K562 (cell line): ENCODE results near the gene CLUH. TPM values are rescaled to one million over a fixed set of nuclear protein-coding genes. Genes with fewer than 3 reads are reported as not detected.

ENCODE experiments used
- ATAC-seq: fragments of 200-7000 bp; cut with Tn5 transposase; 3 replicates; pipeline ENCODE4 v1.9.1; 2020; ENCODE audit warnings: moderate library complexity
- BruUV-seq: library from RNA; stranded (reverse); fragments of 400-500 nt; replicated peaks from 2 replicates; lab custom pipeline; 2021; lab: Mats Ljungman, UMichigan
- CTCF ChIA-PET: fragments of 300-600 bp; formaldehyde crosslinking; extraction: SDS; loops from one replicate; lab custom pipeline; 2021; ENCODE audit warnings: low intra/inter-chr PET ratio; lab: Yijun Ruan, JAX
- POLR2A ChIA-PET: fragments of 300-600, 350-650 bp; sonication (Branson Sonifier 250); formaldehyde crosslinking; extraction: SDS; loops from one replicate; lab custom pipeline; 2021; ENCODE audit warnings: antibody characterized with exemption, inconsistent platforms; lab: Yijun Ruan, JAX
- DNase-seq, 4 experiments: peaks; one replicate each; pipeline versions ENCODE4 v3.0.0 to v3.0.0-alpha.2; 2011 to 2018; ENCODE audit warnings: low spot score in 3 of 4, mixed read lengths in 3 of 4; ENCODE audit errors: extremely low read depth in 1 of 4
- FAIRE-seq: peaks from 2 replicates; lab custom pipeline; 2011; peaks lifted over from hg19 to GRCh38; lab: Jason Lieb, UNC
- H2AFZ ChIP-seq: 2 replicates; pipeline ENCODE4 v1.6.0; 2011; ENCODE audit warnings: low read depth, low read length, control low read depth, inconsistent platforms
- H3K27ac ChIP-seq: fragments of 200-600 bp; 3 replicates; pipeline ENCODE4 v1.8.0; 2011; ENCODE audit warnings: low read depth, mild to moderate bottlenecking, control low read depth, inconsistent platforms, low read length, moderate library complexity, mixed read lengths; ENCODE audit errors: extremely low read depth
- H3K27me3 ChIP-seq, 2 experiments: fragments of 300-600 bp in 1 of 2; 2 replicates in 1 of 2; 3 replicates in 1 of 2; pipeline versions ENCODE4 v1.6.0 to v1.8.0; 2011; ENCODE audit warnings: inconsistent platforms in 2 of 2, low read length in 2 of 2, mild to moderate bottlenecking in 1 of 2, mixed read lengths in 1 of 2, moderate library complexity in 1 of 2; ENCODE audit not compliant: control insufficient read depth in 2 of 2, insufficient read depth in 2 of 2
- H3K36me3 ChIP-seq: fragments of 300-600 bp; 3 replicates; pipeline ENCODE4 v1.8.0; 2011; ENCODE audit warnings: mild to moderate bottlenecking, low read length, inconsistent platforms; ENCODE audit not compliant: control insufficient read depth, insufficient read depth
- H3K4me1 ChIP-seq, 2 experiments: fragments of 200-600 bp in 1 of 2; replicated peaks in 1 of 2; 2 replicates in 1 of 2; 3 replicates in 1 of 2; pipeline versions ENCODE4 v1.5.1 to v1.8.0; 2011; ENCODE audit warnings: inconsistent platforms in 2 of 2, low read length in 2 of 2, mild to moderate bottlenecking in 1 of 2, mixed read lengths in 1 of 2, moderate library complexity in 1 of 2; ENCODE audit not compliant: control insufficient read depth in 2 of 2, insufficient read depth in 2 of 2
- H3K4me2 ChIP-seq: 2 replicates; pipeline ENCODE4 v1.6.1; 2011; ENCODE audit warnings: low read length, control low read depth, inconsistent platforms, mixed read lengths; ENCODE audit not compliant: insufficient read depth
- H3K4me3 ChIP-seq: fragments of 200-600 bp; sonication (generic), shearing (Covaris generic); 2 replicates; pipeline ENCODE4 v1.5.1; 2016; ENCODE audit warnings: control low read depth, inconsistent platforms
- H3K79me2 ChIP-seq: fragments of 200-600 bp; 3 replicates; pipeline ENCODE4 v1.8.0; 2011; ENCODE audit warnings: low read length, inconsistent platforms; ENCODE audit not compliant: control insufficient read depth, insufficient read depth
- H3K9ac ChIP-seq, 2 experiments: 2 replicates each; pipeline versions ENCODE4 v1.6.0 to v1.6.1; 2011; ENCODE audit warnings: low read depth in 2 of 2, low read length in 2 of 2, control low read depth in 1 of 2, inconsistent platforms in 1 of 2, mild to moderate bottlenecking in 1 of 2, mixed read lengths in 1 of 2; ENCODE audit not compliant: insufficient read depth in 1 of 2
- H3K9me1 ChIP-seq: one replicate; pipeline ENCODE4 v1.6.0; 2011; ENCODE audit warnings: inconsistent platforms, mild to moderate bottlenecking, low read length, moderate library complexity; ENCODE audit not compliant: control insufficient read depth, insufficient read depth
- H3K9me3 ChIP-seq: replicated peaks from 2 replicates; pipeline ENCODE4 v1.5.1; 2011; ENCODE audit warnings: low read depth, low read length, inconsistent platforms; ENCODE audit not compliant: control insufficient read depth, insufficient read depth
- H4K20me1 ChIP-seq: replicated peaks from 2 replicates; pipeline ENCODE4 v1.6.1; 2011; ENCODE audit warnings: low read length, inconsistent platforms, mixed read lengths; ENCODE audit not compliant: control insufficient read depth, insufficient read depth
- CBX5 ChIP-seq: IDR thresholded peaks from 2 replicates; pipeline ENCODE4 v1.6.1; 2014; ENCODE audit warnings: low read depth, borderline replicate concordance
- FOS ChIP-seq: IDR thresholded peaks from 3 replicates; pipeline ENCODE4 v1.6.1; 2011; ENCODE audit not compliant: insufficient read length; ENCODE audit errors: extremely low read depth
- NFRKB ChIP-seq: fragments of 450-650 bp; IDR thresholded peaks from 2 replicates; pipeline ENCODE4 v1.6.1; 2016; ENCODE audit warnings: low read depth
- NFXL1 ChIP-seq: fragments of 450-650 bp; formaldehyde crosslinking; IDR thresholded peaks from 2 replicates; pipeline ENCODE4 v1.4.0; 2021; ENCODE audit warnings: mild to moderate bottlenecking
- TBP ChIP-seq: optimal IDR thresholded peaks from 2 replicates; pipeline ENCODE3; 2011; ENCODE audit warnings: low read depth, low read length, improper control_type of control experiment
- TCF7L2 ChIP-seq: fragments of 150-350 bp; IDR thresholded peaks from 2 replicates; pipeline ENCODE4 v1.6.1; 2016; ENCODE audit warnings: low read depth, mild to moderate bottlenecking, low read length, moderate library complexity
- ZNF561 ChIP-seq: fragments of 450-650 bp; formaldehyde crosslinking; conservative IDR thresholded peaks from 2 replicates; pipeline ENCODE4 v1.4.0; 2020; ENCODE audit warnings: mild to moderate bottlenecking, moderate library complexity
- ZNF668 ChIP-seq: fragments of 250-450 bp; sonication (Bioruptor Pico); IDR thresholded peaks from 2 replicates; pipeline ENCODE4 v1.8.0; 2022; ENCODE audit warnings: mild to moderate bottlenecking, inconsistent platforms
- WGBS: fragments of 100-300 bp; shearing (Covaris generic); methylation state at CpG from one replicate; pipeline ENCODE4 v1.1.6; 2016; ENCODE audit warnings: low coverage, mixed read lengths; ENCODE audit not compliant: insufficient coverage; ENCODE audit errors: missing lambda C conversion rate; 5-methylcytosine and 5-hydroxymethylcytosine counted together
- in situ Hi-C: fragments of 300-500 bp; cut with MboI; formaldehyde crosslinking; loops from 4 replicates; pipeline ENCODE4 v1.15.0; 2018; ENCODE audit warnings: inconsistent platforms, mixed read lengths
- intact Hi-C: fragments of 100-400 bp; cut with micrococcal nuclease; formaldehyde crosslinking; loops from 2 replicates; pipeline ENCODE4 v1.14.2; 2022
- polyA plus RNA-seq, 8 experiments: library from polyadenylated mRNA; depleted of rRNA in 4 of 8; stranded (reverse) in 5 of 8; unstranded in 3 of 8; fragments of >200 nt; fragmentation: Nextera tagmentation in 2 of 8; fragmentation: Illumina TruSeq in 1 of 8; extraction: Ambion mirVana in 2 of 8; extraction: Trizol in 1 of 8; gene quantifications; 2 replicates each; pipeline versions ENCODE4 v1.2.1 to v1.2.3, GENCODE V29; 2011 to 2014; ENCODE audit warnings: inconsistent platforms in 1 of 8, missing spikeins in 1 of 8
- total RNA-seq, 7 experiments: library from RNA; depleted of rRNA in 6 of 7; stranded (reverse); fragments of >200 nt in 6 of 7; fragmentation: Illumina TruSeq in 2 of 7; extraction: Trizol in 2 of 7; gene quantifications; 2 replicates each; pipeline versions ENCODE4 v1.2.1 to v1.2.3, GENCODE V29; 2011 to 2021; ENCODE audit warnings: low replicate concordance in 1 of 7
- TF ChIP-seq, protein P1 (sequence below): fragments of 200-800 bp; sonication (Bioruptor generic); IDR thresholded peaks from 2 replicates; pipeline ENCODE4 v1.6.1; 2017; ENCODE audit warnings: missing genetic modification characterization, missing compliant biosample characterization
- TF ChIP-seq, protein P2 (sequence below): fragments of 250-450 bp; sonication (Bioruptor Pico); IDR thresholded peaks from 2 replicates; pipeline ENCODE4 v1.6.1; 2021; ENCODE audit warnings: mild to moderate bottlenecking
- TF ChIP-seq, protein P3 (sequence below): sonication (generic); formaldehyde crosslinking; IDR thresholded peaks from 2 replicates; pipeline ENCODE4 v1.8.1; 2023; ENCODE audit warnings: mild to moderate bottlenecking, missing genetic modification reagents
- TF ChIP-seq, protein P4 (sequence below): sonication (generic); formaldehyde crosslinking; IDR thresholded peaks from 2 replicates; pipeline ENCODE4 v1.4.0; 2020; ENCODE audit warnings: mild to moderate bottlenecking, missing genetic modification reagents
- TF ChIP-seq, protein P5 (sequence below): fragments of 200-400 bp; formaldehyde crosslinking; IDR thresholded peaks from 2 replicates; pipeline ENCODE4 v1.6.1; 2017; ENCODE audit warnings: mild to moderate bottlenecking, low read depth, low read length, moderate library complexity

Gene CLUH
- total and polyA plus RNA-seq, 9 of the 15 experiments (the other 6 are each of a cell fraction or from before 2014, with no cell fraction given): 0.21 to 140 (median 33.2) TPM

DNA sequence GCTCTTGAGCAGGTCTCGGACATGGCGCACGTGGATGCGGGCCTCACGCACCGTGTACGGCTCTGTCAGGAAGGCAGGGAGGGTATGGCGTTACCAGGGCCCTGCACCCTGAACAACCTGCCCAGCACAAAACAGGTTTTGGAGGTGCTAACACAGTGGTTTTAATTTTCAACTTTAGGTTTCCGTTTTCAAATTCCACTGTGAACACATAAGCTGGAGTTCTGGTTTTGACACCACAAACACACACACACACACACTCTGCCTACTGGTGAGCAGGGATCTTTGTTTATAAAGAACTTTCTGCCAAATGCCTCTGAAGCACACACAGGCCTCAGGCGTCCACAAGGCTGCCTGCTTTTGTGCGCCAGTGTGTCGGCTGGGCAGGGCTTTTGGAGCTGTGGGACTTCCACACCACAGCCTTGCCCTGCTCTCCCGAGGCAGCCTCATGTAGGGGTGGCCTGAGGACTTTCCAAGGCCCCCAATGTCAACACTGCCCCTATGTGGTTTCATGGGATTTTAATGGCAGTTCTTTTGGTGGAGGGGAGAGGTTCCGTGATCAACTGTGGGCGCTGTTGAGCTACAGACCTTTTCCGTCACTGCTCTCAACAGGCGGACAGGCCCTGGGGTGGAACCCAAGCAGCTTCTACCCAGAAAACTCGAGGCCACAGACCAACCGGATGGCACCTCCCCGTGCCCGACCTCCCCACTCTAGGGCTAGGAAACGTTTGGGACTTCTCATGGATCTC lies 9.4 kb downstream of the CLUH start:
- Histone ChIP-seq H2AFZ (no peak overlapping the region), H4K20me1 (no peaks in the 10 kb centered on the region; the same call in 1 of the 2 replicates), H3K27ac (no peak overlapping the region), H3K9me3 (no peaks in the 10 kb centered on the region), H3K4me2 (no peak overlapping the region), H3K36me3 (peaks cover 92% of the 10 kb centered on the region; the same call in 1 of the 3 replicates), H3K9ac (no peak overlapping the region; a peak in 1 of 4 replicates), H3K27me3 (no peaks in the 10 kb centered on the region), H3K4me1 (peaks cover 0 to 7% of the 10 kb centered on the region in 2 experiments; a peak in 2 of 5 replicates), H3K4me3 (no peak overlapping the region), H3K79me2 (peaks cover 28% of the 10 kb centered on the region), H3K9me1 (no peaks in the 10 kb centered on the region)
- no peak for FAIRE-seq
- ChIA-PET POLR2A (no interaction called here), CTCF (no interaction called here)
- no peak for DNase-seq
- in situ Hi-C loops (no loop called here), intact Hi-C loops (no loop called here)
- no peak for ATAC-seq
- WGBS: 88% methylated on average over 12 of the region's 22 CpGs
- no TSS peak for BruUV-seq
- no peak for TF ChIP-seq ZNF561 (CRISPR knock-in tag)
- TF ChIP-seq, protein P1, sequence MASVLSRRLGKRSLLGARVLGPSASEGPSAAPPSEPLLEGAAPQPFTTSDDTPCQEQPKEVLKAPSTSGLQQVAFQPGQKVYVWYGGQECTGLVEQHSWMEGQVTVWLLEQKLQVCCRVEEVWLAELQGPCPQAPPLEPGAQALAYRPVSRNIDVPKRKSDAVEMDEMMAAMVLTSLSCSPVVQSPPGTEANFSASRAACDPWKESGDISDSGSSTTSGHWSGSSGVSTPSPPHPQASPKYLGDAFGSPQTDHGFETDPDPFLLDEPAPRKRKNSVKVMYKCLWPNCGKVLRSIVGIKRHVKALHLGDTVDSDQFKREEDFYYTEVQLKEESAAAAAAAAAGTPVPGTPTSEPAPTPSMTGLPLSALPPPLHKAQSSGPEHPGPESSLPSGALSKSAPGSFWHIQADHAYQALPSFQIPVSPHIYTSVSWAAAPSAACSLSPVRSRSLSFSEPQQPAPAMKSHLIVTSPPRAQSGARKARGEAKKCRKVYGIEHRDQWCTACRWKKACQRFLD (CRISPR knock-in tag): no peak
- TF ChIP-seq, protein P2, sequence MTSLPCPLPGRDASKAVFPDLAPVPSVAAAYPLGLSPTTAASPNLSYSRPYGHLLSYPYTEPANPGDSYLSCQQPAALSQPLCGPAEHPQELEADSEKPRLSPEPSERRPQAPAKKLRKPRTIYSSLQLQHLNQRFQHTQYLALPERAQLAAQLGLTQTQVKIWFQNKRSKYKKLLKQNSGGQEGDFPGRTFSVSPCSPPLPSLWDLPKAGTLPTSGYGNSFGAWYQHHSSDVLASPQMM (CRISPR knock-in tag): no peak
- TF ChIP-seq, protein P3, sequence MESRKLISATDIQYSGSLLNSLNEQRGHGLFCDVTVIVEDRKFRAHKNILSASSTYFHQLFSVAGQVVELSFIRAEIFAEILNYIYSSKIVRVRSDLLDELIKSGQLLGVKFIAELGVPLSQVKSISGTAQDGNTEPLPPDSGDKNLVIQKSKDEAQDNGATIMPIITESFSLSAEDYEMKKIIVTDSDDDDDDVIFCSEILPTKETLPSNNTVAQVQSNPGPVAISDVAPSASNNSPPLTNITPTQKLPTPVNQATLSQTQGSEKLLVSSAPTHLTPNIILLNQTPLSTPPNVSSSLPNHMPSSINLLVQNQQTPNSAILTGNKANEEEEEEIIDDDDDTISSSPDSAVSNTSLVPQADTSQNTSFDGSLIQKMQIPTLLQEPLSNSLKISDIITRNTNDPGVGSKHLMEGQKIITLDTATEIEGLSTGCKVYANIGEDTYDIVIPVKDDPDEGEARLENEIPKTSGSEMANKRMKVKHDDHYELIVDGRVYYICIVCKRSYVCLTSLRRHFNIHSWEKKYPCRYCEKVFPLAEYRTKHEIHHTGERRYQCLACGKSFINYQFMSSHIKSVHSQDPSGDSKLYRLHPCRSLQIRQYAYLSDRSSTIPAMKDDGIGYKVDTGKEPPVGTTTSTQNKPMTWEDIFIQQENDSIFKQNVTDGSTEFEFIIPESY (CRISPR knock-in tag): peak; percentile 54; the same call in 1 of the 2 replicates
- no peak for TF ChIP-seq ZNF668 (CRISPR knock-in tag)
- TF ChIP-seq, protein P4, sequence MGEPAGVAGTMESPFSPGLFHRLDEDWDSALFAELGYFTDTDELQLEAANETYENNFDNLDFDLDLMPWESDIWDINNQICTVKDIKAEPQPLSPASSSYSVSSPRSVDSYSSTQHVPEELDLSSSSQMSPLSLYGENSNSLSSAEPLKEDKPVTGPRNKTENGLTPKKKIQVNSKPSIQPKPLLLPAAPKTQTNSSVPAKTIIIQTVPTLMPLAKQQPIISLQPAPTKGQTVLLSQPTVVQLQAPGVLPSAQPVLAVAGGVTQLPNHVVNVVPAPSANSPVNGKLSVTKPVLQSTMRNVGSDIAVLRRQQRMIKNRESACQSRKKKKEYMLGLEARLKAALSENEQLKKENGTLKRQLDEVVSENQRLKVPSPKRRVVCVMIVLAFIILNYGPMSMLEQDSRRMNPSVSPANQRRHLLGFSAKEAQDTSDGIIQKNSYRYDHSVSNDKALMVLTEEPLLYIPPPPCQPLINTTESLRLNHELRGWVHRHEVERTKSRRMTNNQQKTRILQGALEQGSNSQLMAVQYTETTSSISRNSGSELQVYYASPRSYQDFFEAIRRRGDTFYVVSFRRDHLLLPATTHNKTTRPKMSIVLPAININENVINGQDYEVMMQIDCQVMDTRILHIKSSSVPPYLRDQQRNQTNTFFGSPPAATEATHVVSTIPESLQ (CRISPR knock-in tag): no peak
- TF ChIP-seq CBX5: no peak
- no peak for TF ChIP-seq NFRKB
- TF ChIP-seq NFXL1 (CRISPR knock-in tag): no peak
- no peak for TF ChIP-seq TBP
- TF ChIP-seq, protein P5, sequence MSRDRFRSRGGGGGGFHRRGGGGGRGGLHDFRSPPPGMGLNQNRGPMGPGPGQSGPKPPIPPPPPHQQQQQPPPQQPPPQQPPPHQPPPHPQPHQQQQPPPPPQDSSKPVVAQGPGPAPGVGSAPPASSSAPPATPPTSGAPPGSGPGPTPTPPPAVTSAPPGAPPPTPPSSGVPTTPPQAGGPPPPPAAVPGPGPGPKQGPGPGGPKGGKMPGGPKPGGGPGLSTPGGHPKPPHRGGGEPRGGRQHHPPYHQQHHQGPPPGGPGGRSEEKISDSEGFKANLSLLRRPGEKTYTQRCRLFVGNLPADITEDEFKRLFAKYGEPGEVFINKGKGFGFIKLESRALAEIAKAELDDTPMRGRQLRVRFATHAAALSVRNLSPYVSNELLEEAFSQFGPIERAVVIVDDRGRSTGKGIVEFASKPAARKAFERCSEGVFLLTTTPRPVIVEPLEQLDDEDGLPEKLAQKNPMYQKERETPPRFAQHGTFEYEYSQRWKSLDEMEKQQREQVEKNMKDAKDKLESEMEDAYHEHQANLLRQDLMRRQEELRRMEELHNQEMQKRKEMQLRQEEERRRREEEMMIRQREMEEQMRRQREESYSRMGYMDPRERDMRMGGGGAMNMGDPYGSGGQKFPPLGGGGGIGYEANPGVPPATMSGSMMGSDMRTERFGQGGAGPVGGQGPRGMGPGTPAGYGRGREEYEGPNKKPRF: no peak
- no peak for TF ChIP-seq FOS
- TF ChIP-seq TCF7L2: no peak
